Uterus (tissue), 2 donors: Measurements from ENCODE around the gene TVP23A.

Source experiments
- CTCF ChIP-seq, 4 experiments: fragments of 200-600 bp in 2 of 4; fragments of 450-650 bp in 2 of 4; sonication (generic) in 2 of 4; IDR thresholded peaks; one replicate each; pipeline ENCODE4 v1.5.1; 2016 to 2019; ENCODE audit warnings: antibody characterized with exemption in 4 of 4, mild to moderate bottlenecking in 2 of 4, moderate library complexity in 1 of 4
- POLR2A ChIP-seq, 2 donors: fragments of 450-650 bp; IDR thresholded peaks; one replicate each; pipeline ENCODE4 v1.6.1; 2016; ENCODE audit warnings: antibody characterized with exemption in 2 of 2, mild to moderate bottlenecking in 1 of 2, moderate library complexity in 1 of 2

- TF ChIP-seq CTCF (IDR thresholded peaks at IDR 0.05) = no peak
- TF ChIP-seq POLR2A (IDR thresholded peaks at IDR 0.05) = no peak
These were observed 28.6 kb upstream of the TVP23A start for GRCh38 chr16:10847176-10847575.
